Kidney epithelial cell (primary cell): ENCODE data around the gene SLC37A4. TPM values are rescaled to one million over a fixed set of nuclear protein-coding genes. Genes with fewer than 3 reads are reported as not detected.

ENCODE experiments used
- DNase-seq: peaks from one replicate; pipeline ENCODE4 v3.0.0-alpha.2; 2010; ENCODE audit warnings: low read depth
- H3K27me3 ChIP-seq: 2 replicates; pipeline ENCODE4 v1.6.0; 2011; ENCODE audit warnings: low read length; ENCODE audit not compliant: control insufficient read depth, insufficient read depth
- H3K36me3 ChIP-seq: 2 replicates; pipeline ENCODE4 v1.5.1; 2011; ENCODE audit warnings: low read length; ENCODE audit not compliant: control insufficient read depth, insufficient read depth
- H3K4me3 ChIP-seq: 2 replicates; pipeline ENCODE4 v1.5.1; 2011; ENCODE audit warnings: low read depth, mild to moderate bottlenecking, control low read depth, low read length
- total RNA-seq: library from RNA; depleted of rRNA; stranded (reverse); fragments of >200 nt; gene quantifications from 2 replicates; pipeline ENCODE4 v1.2.3, GENCODE V29; 2015
- TF ChIP-seq, protein P1 (sequence below): IDR thresholded peaks from 2 replicates; pipeline ENCODE4 v1.5.1; 2011; ENCODE audit warnings: mild to moderate bottlenecking, moderate library complexity, low read length, control low read depth, inconsistent platforms; ENCODE audit not compliant: insufficient read depth, poor library complexity, severe bottlenecking

The SLC37A4 gene
- total RNA-seq, 1 donor from 2014 or later, result 20.7 TPM

DNA sequence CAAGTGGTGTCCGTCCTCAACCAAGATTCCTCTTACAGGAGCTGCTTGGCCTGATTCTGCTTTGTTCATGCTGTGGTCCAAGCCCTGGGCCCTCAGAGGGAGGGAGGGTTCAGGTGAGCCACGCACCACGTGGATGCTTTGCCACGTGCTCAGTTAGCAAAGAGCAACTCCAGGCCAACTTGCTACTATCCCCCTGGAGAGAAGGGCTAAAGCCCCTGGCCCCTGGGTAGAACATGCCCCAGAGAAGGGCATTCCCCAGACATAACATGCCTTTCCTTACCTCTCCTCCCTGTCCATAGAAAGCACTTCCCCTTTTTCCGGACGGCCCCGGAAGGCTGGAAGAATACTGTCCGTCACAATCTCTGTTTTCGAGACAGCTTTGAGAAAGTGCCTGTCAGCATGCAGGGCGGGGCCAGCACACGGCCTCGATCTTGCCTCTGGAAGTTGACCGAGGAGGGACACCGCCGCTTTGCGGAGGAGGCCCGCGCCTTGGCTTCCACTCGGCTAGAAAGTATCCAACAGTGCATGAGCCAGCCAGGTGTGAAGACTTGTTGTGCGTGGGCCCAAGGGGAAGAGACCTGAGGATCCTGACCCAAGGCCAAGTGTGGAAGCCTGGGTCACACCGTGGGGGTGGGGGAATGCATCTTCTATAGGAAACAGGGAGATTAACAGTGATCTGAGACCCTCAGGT lies 50.3 kb downstream of the SLC37A4 start:
- no peak overlapping the region for H3K4me3 ChIP-seq
- TF ChIP-seq, protein P1, sequence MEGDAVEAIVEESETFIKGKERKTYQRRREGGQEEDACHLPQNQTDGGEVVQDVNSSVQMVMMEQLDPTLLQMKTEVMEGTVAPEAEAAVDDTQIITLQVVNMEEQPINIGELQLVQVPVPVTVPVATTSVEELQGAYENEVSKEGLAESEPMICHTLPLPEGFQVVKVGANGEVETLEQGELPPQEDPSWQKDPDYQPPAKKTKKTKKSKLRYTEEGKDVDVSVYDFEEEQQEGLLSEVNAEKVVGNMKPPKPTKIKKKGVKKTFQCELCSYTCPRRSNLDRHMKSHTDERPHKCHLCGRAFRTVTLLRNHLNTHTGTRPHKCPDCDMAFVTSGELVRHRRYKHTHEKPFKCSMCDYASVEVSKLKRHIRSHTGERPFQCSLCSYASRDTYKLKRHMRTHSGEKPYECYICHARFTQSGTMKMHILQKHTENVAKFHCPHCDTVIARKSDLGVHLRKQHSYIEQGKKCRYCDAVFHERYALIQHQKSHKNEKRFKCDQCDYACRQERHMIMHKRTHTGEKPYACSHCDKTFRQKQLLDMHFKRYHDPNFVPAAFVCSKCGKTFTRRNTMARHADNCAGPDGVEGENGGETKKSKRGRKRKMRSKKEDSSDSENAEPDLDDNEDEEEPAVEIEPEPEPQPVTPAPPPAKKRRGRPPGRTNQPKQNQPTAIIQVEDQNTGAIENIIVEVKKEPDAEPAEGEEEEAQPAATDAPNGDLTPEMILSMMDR, result no peak
- DNase-seq, result no peak
- peaks cover 3% of the 10 kb centered on the region for H3K27me3 ChIP-seq
- H3K36me3 ChIP-seq, result no peaks in the 10 kb centered on the region

DNA sequence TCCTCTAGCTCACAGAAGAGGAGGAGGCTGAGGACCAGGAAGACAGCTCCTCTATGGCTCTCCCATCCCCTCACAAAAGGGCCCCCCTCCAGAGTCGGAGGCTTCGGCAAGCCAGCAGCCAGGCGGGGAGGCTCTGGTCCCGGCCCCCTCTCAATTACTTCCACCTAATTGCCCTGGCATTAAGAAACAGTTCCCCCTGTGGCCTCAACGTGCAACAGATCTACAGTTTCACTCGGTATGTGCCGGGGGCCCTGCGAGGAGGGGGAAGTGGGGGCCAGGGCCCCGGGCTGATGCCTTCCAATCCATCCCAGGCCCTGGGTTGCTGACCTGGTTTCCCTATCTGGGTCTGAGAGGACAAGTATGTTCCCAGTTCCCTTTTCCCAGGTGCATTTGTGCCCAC lies 51.2 kb downstream of the SLC37A4 start:
- TF ChIP-seq, protein P1, result no peak
- H3K36me3 ChIP-seq, result no peaks in the 10 kb centered on the region
- DNase-seq, result no peak
- H3K4me3 ChIP-seq, result no peak overlapping the region
- peaks cover 3% of the 10 kb centered on the region for H3K27me3 ChIP-seq

DNA sequence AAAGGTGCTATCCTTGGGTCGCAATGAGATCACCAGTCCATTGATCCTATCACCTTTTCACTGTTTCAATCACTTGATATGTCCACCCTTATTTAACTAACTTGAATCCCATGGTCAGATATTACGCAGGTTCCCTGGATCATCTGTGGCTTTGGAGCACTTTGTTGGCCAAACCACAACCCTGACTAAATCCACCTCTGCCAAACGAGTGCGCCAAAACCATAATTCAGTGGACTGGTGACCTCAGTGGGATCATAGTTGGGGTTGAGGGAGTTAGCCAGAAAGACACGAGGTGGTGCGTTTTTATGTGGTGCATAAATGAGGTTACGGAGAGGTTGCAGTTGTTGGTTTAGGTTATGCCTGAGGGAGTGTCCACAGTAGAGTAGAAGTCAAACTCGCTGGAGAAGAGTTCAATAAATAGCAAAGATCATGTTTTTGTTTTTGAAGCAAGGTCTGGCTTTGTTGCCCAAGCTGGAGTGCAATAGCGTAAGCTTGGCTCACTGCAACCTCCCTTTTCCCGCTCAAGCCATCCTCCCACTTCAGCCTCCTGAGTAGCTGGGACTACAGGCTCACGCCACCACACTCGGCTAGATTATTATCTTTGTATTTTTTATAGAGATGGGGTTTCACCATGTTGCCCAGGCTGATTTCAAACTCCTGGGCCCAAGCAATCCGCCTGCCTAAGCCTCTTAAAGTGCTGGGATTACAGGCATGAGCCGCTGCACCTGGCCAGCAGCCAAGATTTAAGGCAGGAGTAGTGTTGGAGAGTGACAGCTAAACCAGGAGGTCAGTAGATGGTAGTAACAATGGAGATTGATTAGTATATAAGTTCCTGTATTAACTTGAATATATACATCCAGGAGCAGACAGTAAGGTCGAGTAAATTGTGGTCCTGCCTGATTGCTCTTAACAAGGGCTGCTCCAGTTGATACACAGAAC lies 54.6 kb downstream of the SLC37A4 start:
- TF ChIP-seq, protein P1, result no peak
- H3K27me3 ChIP-seq, result peaks cover 9% of the 10 kb centered on the region
- no peak for DNase-seq
- no peaks in the 10 kb centered on the region for H3K36me3 ChIP-seq
- H3K4me3 ChIP-seq, result no peak overlapping the region

Other genes starting within 250 kb of the SLC37A4 start
- 77.4 and 104 TPM in 2 replicates for gene DDX6, start 239.7 kb downstream of the SLC37A4 start, total RNA-seq
- gene CXCR5, start 147.0 kb downstream of the SLC37A4 start, total RNA-seq, result under 0.01 and 0.14 TPM in 2 replicates
- gene BCL9L, start 105.0 kb downstream of the SLC37A4 start, total RNA-seq, result 48.3 and 51.9 TPM in 2 replicates
- 0.25 TPM in 1 of 2 replicates, not detected in the other for gene UPK2, start 74.6 kb downstream of the SLC37A4 start, total RNA-seq
- gene FOXR1, start 59.1 kb downstream of the SLC37A4 start, total RNA-seq, result not detected in 2 replicates
- gene CENATAC, start 32.7 kb downstream of the SLC37A4 start, total RNA-seq, result 25.4 and 29.8 TPM in 2 replicates
- gene RPS25, start 12.5 kb downstream of the SLC37A4 start, total RNA-seq, result 1,597 and 2,068 TPM in 2 replicates
- 61.2 and 72.6 TPM in 2 replicates for gene TRAPPC4, start 12.1 kb downstream of the SLC37A4 start, total RNA-seq
- 280 and 303 TPM in 2 replicates for gene HYOU1, start 26.3 kb upstream of the SLC37A4 start, total RNA-seq
- gene VPS11, start 36.9 kb upstream of the SLC37A4 start, total RNA-seq, result 30.7 and 39.0 TPM in 2 replicates
- 27.7 and 29.7 TPM in 2 replicates for gene HMBS, start 54.0 kb upstream of the SLC37A4 start, total RNA-seq
- gene DPAGT1, start 71.0 kb upstream of the SLC37A4 start, total RNA-seq, result 16.4 and 26.6 TPM in 2 replicates
- gene C2CD2L, start 76.5 kb upstream of the SLC37A4 start, total RNA-seq, result 11.8 and 12.7 TPM in 2 replicates
- 25.0 and 28.8 TPM in 2 replicates for gene HINFP, start 90.7 kb upstream of the SLC37A4 start, total RNA-seq
- gene ABCG4, start 118.2 kb upstream of the SLC37A4 start, total RNA-seq, result 0.13 and 0.82 TPM in 2 replicates
- gene NLRX1, start 137.8 kb upstream of the SLC37A4 start, total RNA-seq, result 10.6 and 15.0 TPM in 2 replicates
- gene NHERF4, start 154.6 kb upstream of the SLC37A4 start, total RNA-seq, result not detected in 2 replicates
- 22.5 and 23.7 TPM in 2 replicates for gene CBL, start 175.5 kb upstream of the SLC37A4 start, total RNA-seq